ENCODE measurements around the gene DERA. TPM values are rescaled to one million over a fixed set of nuclear protein-coding genes. Genes with fewer than 3 reads are reported as not detected.

Gene DERA
- total RNA-seq, 1 experiment from 2014 or later = 40.8 TPM

DNA sequence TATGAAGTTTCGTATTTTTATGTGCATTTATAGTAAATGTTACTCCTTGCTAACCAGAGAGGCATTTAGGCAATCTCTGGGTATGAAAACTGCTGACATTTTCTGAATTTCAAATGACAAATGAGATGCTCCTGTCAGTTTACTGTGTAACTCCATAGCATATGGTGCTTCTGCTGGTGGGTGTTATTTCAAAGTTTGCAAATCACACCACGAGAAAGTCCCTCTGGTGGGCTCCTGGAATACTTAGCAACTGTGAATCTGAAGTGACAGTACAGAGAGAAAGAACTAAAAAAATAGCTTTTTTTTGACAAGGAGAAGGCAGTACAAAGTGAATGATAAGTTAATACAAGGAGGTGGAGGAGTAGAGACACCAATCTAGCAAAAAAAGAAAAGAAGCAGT lies 161.5 kb downstream of the DERA start:
- Mint-ChIP-seq H3K36me3 (ENCODE audit: insufficient read depth, unreplicated experiment) (no peaks in the 10 kb centered on the region), H3K4me3 (ENCODE audit: unreplicated experiment) (no peak overlapping the region), H3K27me3 (ENCODE audit: insufficient read depth, unreplicated experiment) (peaks cover 13% of the 10 kb centered on the region), H3K4me1 (ENCODE audit: insufficient read depth, unreplicated experiment) (no peaks in the 10 kb centered on the region), H3K27ac (ENCODE audit: low read depth, unreplicated experiment) (no peak overlapping the region), H3K9me3 (ENCODE audit: unreplicated experiment) (no peaks in the 10 kb centered on the region)
- CTCF ChIA-PET = interaction anchor here (0.6 to 0.7 kb wide), 2 partner anchors 46 to 136 kb away, joined by 3 to 4 read pairs; no protein-coding TSS in a partner anchor
- POLR2A ChIA-PET = no interaction called here
- intact Hi-C loops (cut with micrococcal nuclease) = no loop called here
- no peak for DNase-seq (ENCODE audit: unreplicated experiment)
- TF ChIP-seq, protein P1, sequence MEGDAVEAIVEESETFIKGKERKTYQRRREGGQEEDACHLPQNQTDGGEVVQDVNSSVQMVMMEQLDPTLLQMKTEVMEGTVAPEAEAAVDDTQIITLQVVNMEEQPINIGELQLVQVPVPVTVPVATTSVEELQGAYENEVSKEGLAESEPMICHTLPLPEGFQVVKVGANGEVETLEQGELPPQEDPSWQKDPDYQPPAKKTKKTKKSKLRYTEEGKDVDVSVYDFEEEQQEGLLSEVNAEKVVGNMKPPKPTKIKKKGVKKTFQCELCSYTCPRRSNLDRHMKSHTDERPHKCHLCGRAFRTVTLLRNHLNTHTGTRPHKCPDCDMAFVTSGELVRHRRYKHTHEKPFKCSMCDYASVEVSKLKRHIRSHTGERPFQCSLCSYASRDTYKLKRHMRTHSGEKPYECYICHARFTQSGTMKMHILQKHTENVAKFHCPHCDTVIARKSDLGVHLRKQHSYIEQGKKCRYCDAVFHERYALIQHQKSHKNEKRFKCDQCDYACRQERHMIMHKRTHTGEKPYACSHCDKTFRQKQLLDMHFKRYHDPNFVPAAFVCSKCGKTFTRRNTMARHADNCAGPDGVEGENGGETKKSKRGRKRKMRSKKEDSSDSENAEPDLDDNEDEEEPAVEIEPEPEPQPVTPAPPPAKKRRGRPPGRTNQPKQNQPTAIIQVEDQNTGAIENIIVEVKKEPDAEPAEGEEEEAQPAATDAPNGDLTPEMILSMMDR (IDR thresholded peaks at IDR 0.05; ENCODE audit: unreplicated experiment) = no peak
- no TSS peak for BruUV-seq (replicated peaks)

DNA sequence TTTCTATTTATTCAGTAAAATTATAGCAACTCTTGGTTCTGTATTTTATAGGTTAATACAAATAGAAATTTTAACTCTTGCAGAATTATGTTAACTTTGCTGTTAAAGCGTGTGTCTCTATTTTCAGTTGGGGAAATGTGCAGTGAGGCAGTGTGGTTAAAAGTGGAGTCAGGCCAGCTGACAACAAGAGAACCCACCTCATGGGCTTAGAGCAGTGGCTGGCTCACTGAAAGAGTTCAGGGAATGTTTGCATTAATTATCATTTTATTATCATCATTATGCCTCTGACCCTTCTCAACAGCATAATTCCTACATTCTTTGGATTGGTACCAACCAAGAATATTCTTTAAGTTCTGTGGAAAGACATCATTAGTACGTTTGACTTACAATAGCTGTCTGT lies 163.8 kb downstream of the DERA start:
- DNase-seq (ENCODE audit: unreplicated experiment) = no peak
- ChIA-PET POLR2A (no interaction called here), CTCF (no interaction called here)
- intact Hi-C loops (cut with micrococcal nuclease) = no loop called here
- Mint-ChIP-seq H3K4me3 (ENCODE audit: unreplicated experiment) (no peak overlapping the region), H3K4me1 (ENCODE audit: insufficient read depth, unreplicated experiment) (no peaks in the 10 kb centered on the region), H3K27ac (ENCODE audit: low read depth, unreplicated experiment) (no peak overlapping the region), H3K27me3 (ENCODE audit: insufficient read depth, unreplicated experiment) (no peaks in the 10 kb centered on the region), H3K36me3 (ENCODE audit: insufficient read depth, unreplicated experiment) (no peaks in the 10 kb centered on the region), H3K9me3 (ENCODE audit: unreplicated experiment) (no peaks in the 10 kb centered on the region)
- TF ChIP-seq, protein P1 (IDR thresholded peaks at IDR 0.05; ENCODE audit: unreplicated experiment) = no peak
- no TSS peak for BruUV-seq (replicated peaks)

DNA sequence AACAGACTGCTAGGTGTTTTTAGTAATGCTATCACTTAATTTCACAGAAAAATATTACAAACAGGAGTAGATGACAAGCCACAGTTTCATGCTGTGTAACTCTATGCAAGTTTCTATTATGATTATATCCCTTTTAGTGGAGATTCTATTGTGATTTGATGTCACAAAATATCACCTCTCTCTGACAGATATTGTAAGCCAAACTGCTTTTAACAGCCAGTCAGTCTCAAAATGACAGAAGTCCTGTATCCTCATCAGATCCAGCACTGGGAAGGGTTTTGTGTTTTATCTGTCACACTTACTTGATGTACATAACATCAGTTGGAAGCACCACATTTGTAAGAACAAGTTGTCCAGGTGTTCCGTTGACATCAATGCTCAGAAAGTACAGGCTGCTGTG lies 164.8 kb downstream of the DERA start:
- TF ChIP-seq, protein P1 (IDR thresholded peaks at IDR 0.05; ENCODE audit: unreplicated experiment) = no peak
- no peaks in the 10 kb centered on the region for H3K9me3 Mint-ChIP-seq (ENCODE audit: unreplicated experiment)
- BruUV-seq (replicated peaks) = no TSS peak
- ChIA-PET CTCF (interaction anchor here (0.6 to 1.6 kb wide), 4 partner anchors 13 to 1567 kb away, joined by 4 to 6 read pairs (median 4); no protein-coding TSS in a partner anchor), POLR2A (interaction anchor here (0.5 kb wide), 1 partner anchor 84 kb away, joined by 3 read pairs; no protein-coding TSS in a partner anchor)
- H3K27me3 Mint-ChIP-seq (ENCODE audit: insufficient read depth, unreplicated experiment) = no peaks in the 10 kb centered on the region
- no peaks in the 10 kb centered on the region for H3K36me3 Mint-ChIP-seq (ENCODE audit: insufficient read depth, unreplicated experiment)
- H3K4me1 Mint-ChIP-seq (ENCODE audit: insufficient read depth, unreplicated experiment) = no peaks in the 10 kb centered on the region
- no peak overlapping the region for H3K27ac Mint-ChIP-seq (ENCODE audit: low read depth, unreplicated experiment)
- no peak overlapping the region for H3K4me3 Mint-ChIP-seq (ENCODE audit: unreplicated experiment)
- intact Hi-C loops (cut with micrococcal nuclease) = loop anchor here (1.0 kb wide), 1 partner anchor 284 kb away; no protein-coding TSS in a partner anchor
- no peak for DNase-seq (ENCODE audit: unreplicated experiment)

DNA sequence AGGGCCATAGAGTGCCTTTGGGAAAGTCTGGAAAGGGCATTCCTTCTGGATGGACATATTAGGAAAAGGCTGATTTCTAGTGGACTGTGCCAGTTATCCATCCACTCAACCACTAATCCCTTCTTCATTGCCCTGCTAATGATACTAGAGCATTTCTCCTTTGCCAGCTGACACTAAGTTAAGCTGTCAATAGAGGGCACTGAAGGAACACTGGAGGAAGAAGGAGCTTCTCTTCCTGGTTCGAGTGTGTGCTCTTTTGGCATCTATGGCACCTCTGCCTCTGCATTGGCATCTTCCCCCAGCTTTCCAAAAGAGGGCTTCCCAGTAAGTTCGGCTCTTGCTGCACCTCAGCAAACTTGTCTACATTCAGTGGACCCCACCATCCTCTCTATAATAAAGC lies 165.4 kb downstream of the DERA start:
- TF ChIP-seq, protein P1 (IDR thresholded peaks at IDR 0.05; ENCODE audit: unreplicated experiment) = peak; percentile 40
- Mint-ChIP-seq H3K27ac (ENCODE audit: low read depth, unreplicated experiment) (no peak overlapping the region), H3K36me3 (ENCODE audit: insufficient read depth, unreplicated experiment) (no peaks in the 10 kb centered on the region), H3K27me3 (ENCODE audit: insufficient read depth, unreplicated experiment) (no peaks in the 10 kb centered on the region), H3K9me3 (ENCODE audit: unreplicated experiment) (no peaks in the 10 kb centered on the region), H3K4me3 (ENCODE audit: unreplicated experiment) (no peak overlapping the region), H3K4me1 (ENCODE audit: insufficient read depth, unreplicated experiment) (no peaks in the 10 kb centered on the region)
- intact Hi-C loops (cut with micrococcal nuclease) = loop anchor here (1.0 kb wide), 1 partner anchor 284 kb away; no protein-coding TSS in a partner anchor
- peak; percentile 69 for DNase-seq (ENCODE audit: unreplicated experiment)
- BruUV-seq (replicated peaks) = no TSS peak
- POLR2A ChIA-PET = interaction anchor here (0.5 kb wide), 1 partner anchor 83 kb away, joined by 3 read pairs; no protein-coding TSS in a partner anchor
- CTCF ChIA-PET = interaction anchor here (0.7 to 1.6 kb wide), 6 partner anchors 14 to 1916 kb away, joined by 3 to 6 read pairs (median 4); no protein-coding TSS in a partner anchor

All from MCF 10A (cell line).